HG02884 (cell line): ENCODE data around the gene PUM2.
"Not testable (repeated sequence)": the region's sequence is repeated elsewhere in the genome, so short reads cannot be mapped to it uniquely, and the experiment has no call there.

ENCODE experiments used
- ATAC-seq: cut with Tn5 transposase; IDR thresholded peaks from one replicate; pipeline ENCODE4 v1.9.1; 2021; ENCODE audit warnings: mild to moderate bottlenecking, moderate library complexity; ENCODE audit not compliant: unreplicated experiment

The PUM2 gene

GRCh38 chr2:20299113-20299512, 51.5 kb downstream of the PUM2 start:
- ATAC-seq = no peak

- ATAC-seq = no peak
These were observed 56.4 kb downstream of the PUM2 start for GRCh38 chr2:20294231-20294630.

DNA sequence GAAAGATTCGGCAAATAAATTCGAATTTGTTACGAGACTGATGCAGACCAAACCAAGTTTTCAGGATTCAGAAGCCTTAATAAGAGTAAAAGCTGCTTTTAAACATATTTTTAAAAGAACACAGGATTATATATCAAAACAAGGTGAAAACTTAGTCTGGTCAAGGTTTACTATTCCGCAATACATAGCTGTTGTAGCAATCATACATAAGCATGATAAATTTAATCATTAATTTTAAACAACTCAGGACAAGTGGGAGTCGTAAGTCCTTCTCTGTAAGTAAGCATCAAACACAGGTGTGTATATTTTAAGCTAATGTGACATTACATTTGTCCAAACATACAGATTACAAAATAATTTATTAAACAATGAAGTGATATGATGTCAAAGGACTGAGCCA, 57.7 kb downstream of the PUM2 start:
- no peak for ATAC-seq

DNA sequence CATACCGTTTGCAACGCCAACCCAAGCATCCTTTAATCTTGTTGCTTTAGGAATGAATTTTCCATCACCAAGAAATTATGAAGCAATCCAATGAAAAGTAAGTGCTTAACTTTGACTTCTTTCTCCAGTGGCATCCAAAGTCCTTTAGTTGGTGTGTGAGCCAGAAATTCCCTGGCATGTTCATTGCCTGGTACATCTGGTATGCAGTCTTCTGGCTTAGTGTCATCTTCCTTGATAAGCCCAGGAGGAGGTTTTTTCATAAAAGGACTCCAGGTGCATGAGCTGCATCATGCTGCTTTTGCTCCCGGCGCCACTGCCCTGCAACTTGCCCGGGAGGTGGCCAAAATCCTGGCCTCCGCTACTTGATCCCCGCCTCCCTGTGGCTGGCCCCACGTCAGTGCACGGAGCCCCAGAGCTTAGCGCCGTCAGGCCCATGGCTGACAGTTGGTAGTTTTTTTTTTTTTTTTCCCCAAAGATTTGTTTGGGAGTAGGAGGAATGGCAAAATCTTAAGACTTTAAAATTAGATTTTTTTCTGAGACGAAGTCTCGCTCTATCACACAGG, 58.7 kb downstream of the PUM2 start:
- no peak for ATAC-seq

DNA sequence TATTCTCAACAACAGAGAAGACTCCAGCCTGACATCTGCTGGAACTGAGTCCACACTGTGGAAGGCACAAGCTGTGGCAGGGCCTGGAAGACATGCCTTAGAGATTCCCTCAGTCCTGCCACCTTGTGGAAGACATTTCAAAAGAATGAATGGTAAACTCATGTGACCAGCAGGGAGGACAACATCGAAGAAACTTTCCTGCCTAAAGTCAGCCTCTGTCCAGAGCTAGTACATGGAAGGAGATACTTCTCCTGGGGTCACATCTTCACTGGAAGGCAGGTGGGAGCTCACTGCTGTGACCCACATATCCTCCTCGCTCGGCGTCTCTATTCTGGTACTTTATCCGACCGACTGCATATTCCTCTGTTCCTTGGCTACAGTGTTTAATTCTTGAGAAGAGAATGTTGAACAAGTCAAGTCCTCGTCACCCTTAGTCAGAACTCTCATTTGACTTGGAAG, 59.5 kb downstream of the PUM2 start:
- peak; percentile 59 for ATAC-seq

GRCh38 chr2:20288642-20289340, 61.9 kb downstream of the PUM2 start:
- ATAC-seq = no peak

- no peak for ATAC-seq
These were observed 67.6 kb downstream of the PUM2 start for GRCh38 chr2:20282916-20283592.

GRCh38 chr2:20281876-20282275, 68.8 kb downstream of the PUM2 start:
- no peak for ATAC-seq

DNA sequence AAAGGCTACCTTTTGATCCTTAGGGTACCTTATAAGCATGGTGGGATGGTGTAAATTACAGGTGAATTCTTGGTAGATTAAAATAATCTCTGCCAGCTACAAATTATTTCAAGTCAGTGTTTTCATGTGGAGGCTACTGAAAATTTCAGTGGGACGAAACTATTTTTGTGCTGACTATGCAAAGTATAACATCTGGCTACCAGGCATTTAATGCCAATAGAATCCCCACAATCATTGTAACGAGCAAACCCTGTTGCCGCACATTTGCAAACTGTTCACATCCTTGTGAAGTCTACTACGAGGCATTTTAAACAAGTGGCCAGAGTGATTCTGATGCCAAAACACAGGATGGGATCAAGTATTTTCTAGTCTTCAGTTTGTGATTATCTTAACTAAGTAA, 77.6 kb downstream of the PUM2 start:
- no peak for ATAC-seq

DNA sequence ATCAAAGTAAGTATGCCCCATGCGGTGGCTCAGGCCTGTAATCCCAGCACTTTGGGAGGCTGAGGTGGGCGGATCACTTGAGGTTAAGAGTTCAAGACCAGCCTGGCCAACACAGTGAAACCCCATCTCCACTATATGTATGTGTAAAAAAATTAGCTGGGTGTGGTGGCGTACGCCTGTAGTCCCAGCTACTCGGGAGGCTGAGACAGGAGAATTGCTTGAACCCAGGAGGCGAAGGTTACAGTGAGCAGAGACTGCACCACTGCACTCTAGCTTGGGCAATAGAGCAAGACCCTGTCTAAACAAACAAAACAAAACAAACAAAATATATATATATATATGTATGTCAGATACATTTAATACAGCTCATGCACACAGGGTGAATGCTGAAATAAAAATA, 82.3 kb downstream of the PUM2 start:
- ATAC-seq = not testable (repeated sequence)

- no peak for ATAC-seq
These were observed 83.1 kb downstream of the PUM2 start for GRCh38 chr2:20267529-20267928.

GRCh38 chr2:20264629-20265028, 86.0 kb downstream of the PUM2 start:
- ATAC-seq = no peak

GRCh38 chr2:20257411-20257810, 93.2 kb downstream of the PUM2 start:
- no peak for ATAC-seq

- no peak for ATAC-seq
These were observed 95.9 kb downstream of the PUM2 start for GRCh38 chr2:20254731-20255130.

DNA sequence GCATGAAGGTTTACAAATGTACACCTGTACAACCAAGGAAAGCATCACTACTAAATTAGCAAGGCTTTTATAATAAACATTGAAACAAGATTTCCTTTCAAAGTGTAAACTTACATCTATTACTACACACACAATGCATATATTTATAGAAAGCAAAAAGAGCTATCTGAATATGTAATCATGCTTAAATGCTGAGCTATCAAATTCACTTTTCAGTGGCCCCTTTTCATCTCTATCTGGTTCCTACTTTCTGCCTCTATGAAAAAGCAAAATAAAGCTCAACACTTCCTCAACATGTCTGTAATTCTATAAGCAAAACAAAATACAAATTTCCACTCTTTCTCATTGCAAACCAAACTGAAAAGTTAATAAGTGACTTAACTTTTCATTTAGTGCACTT, 100.2 kb downstream of the PUM2 start:
- no peak for ATAC-seq

GRCh38 chr2:20249170-20249569, 101.5 kb downstream of the PUM2 start:
- ATAC-seq = no peak

DNA sequence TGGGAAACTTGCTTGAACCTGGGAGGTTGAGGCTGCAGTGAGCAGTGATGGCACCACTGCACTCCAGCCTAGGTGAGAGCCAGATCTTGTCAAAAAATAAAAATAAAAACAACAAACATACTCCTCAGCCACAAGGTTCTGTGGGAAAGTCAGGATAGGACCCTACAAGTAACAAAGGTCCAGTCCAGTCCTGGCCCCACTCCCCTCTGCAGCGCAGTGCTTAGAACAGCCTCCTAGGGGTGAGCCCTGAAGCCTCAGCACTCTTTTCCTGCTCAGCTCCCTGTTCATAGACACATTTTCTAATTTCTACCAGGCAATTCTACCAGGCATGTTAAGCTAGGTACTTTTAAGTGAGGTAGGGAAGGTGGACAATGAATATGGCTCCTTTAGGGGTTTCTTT, 103.6 kb downstream of the PUM2 start:
- no peak for ATAC-seq

DNA sequence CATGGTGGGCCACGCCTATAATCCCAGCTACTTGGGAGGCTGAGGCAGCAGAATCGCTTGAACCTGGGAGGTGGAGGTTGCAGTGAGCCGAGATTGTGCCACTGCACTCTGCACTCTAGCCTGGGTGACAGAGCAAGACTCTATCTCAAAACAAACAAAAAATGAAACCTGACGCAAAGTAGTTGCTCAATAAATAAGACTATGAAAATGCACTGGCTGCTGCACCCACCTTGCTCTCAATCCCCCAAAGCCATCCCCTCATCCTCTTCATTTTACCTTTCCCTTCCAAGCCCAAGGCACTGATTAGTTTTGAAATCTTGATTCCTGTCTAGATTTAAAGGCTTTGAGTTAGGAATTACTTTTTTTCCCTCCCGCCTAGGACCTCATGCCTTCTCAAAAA, 107.0 kb downstream of the PUM2 start:
- not testable (repeated sequence) for ATAC-seq

DNA sequence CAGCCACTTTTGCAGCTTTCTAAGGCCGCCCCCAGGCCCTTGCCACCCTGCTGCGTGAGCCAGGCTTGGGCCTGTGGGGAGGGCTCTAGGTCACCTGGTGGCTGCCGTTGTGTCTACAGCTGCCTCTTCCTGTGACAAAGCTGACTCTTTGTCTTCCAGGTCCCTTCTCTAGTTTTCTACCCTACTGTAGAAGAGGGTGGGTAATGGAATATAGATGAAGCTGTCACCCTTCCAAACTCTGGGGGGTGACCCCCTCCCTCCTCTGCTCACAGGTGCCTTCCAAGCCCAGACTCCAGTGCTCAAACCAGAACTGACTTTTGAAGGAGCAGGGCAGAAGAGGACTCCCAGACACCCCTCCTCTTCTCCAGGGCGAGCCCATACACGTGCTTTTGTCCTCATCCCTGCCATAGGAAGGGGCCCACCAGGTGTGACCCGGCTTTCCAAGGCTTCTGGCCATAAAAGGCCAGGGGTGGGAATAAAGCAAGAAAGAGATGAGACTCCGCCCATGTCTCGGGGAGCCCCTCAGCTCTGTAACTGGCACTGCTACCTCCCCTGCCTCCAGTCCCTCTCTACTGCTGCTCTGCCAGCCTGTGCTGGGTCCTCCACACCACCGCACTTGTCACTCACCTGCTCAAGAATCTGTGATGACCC, 107.8 kb downstream of the PUM2 start:
- no peak for ATAC-seq

DNA sequence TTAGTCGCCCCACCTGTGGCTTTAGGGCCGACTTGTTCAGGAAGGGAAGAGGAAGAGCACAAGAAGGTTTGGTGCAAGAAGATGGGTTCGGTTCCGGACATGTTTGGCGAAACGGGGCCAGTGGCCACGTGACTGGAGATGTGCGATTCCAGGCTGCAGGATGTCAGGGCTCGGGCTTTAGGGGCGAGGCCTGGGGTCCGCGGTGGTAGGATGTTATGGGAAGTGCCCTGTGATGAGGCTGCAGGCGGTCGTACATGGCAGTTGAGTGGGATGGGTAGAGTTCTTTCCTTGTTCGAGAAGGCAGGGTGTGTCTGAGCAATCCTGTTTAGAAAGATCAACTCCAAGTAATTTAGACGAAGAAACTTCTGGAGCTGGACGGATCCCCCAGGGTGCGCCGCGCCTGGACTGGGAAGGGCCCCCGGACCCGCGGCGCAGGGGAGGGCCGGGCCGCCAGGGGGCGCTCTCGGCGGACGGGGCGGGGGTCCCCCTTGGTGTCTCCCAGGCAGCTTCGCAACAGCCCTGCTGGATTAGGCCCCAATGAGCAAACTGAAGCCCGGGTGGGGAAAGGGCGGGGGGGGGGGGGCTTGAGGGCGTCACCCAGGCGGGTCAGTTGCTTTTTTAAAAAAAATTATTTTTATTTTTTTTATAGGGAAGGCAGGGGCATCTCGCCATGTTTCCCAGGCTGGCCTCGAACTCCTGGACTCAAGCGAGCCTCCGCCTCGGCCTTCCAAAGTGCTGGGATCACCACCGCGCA, 108.5 kb downstream of the PUM2 start:
- no peak for ATAC-seq

GRCh38 chr2:20240291-20240690, 110.4 kb downstream of the PUM2 start:
- ATAC-seq = not testable (repeated sequence)
